ENCODE results near the gene SRRD.

Gene SRRD

DNA sequence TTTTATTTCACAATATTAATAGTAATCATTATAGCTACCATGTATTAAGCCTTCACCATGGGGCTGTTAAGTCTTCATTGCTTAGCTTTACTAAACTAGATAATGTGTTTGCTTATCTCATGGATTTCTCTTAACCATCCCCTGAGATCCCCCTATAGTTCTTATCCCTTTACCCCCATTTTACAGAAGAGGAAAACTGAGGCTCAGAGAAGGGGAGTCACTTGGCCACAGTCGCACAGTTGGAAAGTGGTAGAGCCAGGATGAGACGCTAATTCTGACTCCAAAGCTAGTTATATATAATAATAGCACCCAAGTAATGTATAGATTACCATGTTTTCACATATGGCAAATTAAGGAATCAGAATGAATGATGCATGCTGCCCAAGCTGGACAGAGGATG is 38.3 kb downstream of the SRRD start:
- no peak for TF ChIP-seq CREB1 (IDR thresholded peaks at IDR 0.05; ENCODE audit: low read depth)
- TF ChIP-seq EP300 (IDR thresholded peaks at IDR 0.05; ENCODE audit: borderline replicate concordance): no peak
- TF ChIP-seq MAX (IDR thresholded peaks at IDR 0.05): no peak
- TF ChIP-seq ZBTB7A (IDR thresholded peaks at IDR 0.05; ENCODE audit: low read depth): no peak
- TF ChIP-seq USF1 (IDR thresholded peaks at IDR 0.05): no peak
- TF ChIP-seq, protein P1, sequence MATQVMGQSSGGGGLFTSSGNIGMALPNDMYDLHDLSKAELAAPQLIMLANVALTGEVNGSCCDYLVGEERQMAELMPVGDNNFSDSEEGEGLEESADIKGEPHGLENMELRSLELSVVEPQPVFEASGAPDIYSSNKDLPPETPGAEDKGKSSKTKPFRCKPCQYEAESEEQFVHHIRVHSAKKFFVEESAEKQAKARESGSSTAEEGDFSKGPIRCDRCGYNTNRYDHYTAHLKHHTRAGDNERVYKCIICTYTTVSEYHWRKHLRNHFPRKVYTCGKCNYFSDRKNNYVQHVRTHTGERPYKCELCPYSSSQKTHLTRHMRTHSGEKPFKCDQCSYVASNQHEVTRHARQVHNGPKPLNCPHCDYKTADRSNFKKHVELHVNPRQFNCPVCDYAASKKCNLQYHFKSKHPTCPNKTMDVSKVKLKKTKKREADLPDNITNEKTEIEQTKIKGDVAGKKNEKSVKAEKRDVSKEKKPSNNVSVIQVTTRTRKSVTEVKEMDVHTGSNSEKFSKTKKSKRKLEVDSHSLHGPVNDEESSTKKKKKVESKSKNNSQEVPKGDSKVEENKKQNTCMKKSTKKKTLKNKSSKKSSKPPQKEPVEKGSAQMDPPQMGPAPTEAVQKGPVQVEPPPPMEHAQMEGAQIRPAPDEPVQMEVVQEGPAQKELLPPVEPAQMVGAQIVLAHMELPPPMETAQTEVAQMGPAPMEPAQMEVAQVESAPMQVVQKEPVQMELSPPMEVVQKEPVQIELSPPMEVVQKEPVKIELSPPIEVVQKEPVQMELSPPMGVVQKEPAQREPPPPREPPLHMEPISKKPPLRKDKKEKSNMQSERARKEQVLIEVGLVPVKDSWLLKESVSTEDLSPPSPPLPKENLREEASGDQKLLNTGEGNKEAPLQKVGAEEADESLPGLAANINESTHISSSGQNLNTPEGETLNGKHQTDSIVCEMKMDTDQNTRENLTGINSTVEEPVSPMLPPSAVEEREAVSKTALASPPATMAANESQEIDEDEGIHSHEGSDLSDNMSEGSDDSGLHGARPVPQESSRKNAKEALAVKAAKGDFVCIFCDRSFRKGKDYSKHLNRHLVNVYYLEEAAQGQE (IDR thresholded peaks at IDR 0.05; ENCODE audit: low read depth): no peak
- TF ChIP-seq NFIC (IDR thresholded peaks at IDR 0.05): no peak
- no peak for TF ChIP-seq RAD21 (IDR thresholded peaks at IDR 0.05; ENCODE audit: low read depth)
- no peak for TF ChIP-seq TAF1 (IDR thresholded peaks at IDR 0.05; ENCODE audit: low read depth)
- no peak for TF ChIP-seq EGR1 (IDR thresholded peaks at IDR 0.05)
- TF ChIP-seq FOXM1 (IDR thresholded peaks at IDR 0.05; ENCODE audit: borderline replicate concordance, low read depth): no peak
- TF ChIP-seq TEAD4 (IDR thresholded peaks at IDR 0.05): no peak
- no peak for TF ChIP-seq YY1 (IDR thresholded peaks at IDR 0.05; ENCODE audit: low read depth)
- no peak for TF ChIP-seq CEBPB (IDR thresholded peaks at IDR 0.05)
- TF ChIP-seq TCF12 (IDR thresholded peaks at IDR 0.05; ENCODE audit: low read depth): no peak

DNA sequence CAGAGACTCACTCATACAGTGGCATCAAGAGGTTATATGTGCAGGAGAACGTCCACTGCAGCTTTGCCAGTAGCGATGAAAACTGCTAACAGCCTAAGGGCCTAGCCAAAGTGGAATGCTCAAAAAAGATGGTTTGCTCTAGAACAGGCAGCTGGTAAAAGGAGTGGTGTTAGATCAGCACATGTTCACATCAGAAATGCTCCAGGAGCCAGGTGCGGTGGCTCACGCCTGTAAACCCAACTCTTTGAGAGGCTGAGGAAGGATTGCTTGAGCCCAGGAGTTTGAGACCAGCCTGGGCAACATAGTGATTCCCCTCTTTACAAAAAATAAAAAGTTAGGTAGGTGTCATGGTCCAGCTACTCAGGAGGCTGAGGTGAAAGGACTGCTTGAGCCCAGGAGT is 38.9 kb downstream of the SRRD start:
- no peak for TF ChIP-seq TAF1 (IDR thresholded peaks at IDR 0.05; ENCODE audit: low read depth)

- TF ChIP-seq NFIC (IDR thresholded peaks at IDR 0.05): no peak
- no peak for TF ChIP-seq TAF1 (IDR thresholded peaks at IDR 0.05; ENCODE audit: low read depth)
- TF ChIP-seq TCF12 (IDR thresholded peaks at IDR 0.05; ENCODE audit: low read depth): no peak
- no peak for TF ChIP-seq ZBTB7A (IDR thresholded peaks at IDR 0.05; ENCODE audit: low read depth)
- TF ChIP-seq, protein P1 (IDR thresholded peaks at IDR 0.05; ENCODE audit: low read depth): no peak
- TF ChIP-seq CREB1 (IDR thresholded peaks at IDR 0.05; ENCODE audit: low read depth): no peak
- no peak for TF ChIP-seq USF1 (IDR thresholded peaks at IDR 0.05)
- TF ChIP-seq CEBPB (IDR thresholded peaks at IDR 0.05): no peak
- no peak for TF ChIP-seq EGR1 (IDR thresholded peaks at IDR 0.05)
- TF ChIP-seq EP300 (IDR thresholded peaks at IDR 0.05; ENCODE audit: borderline replicate concordance): no peak
- no peak for TF ChIP-seq FOXM1 (IDR thresholded peaks at IDR 0.05; ENCODE audit: borderline replicate concordance, low read depth)
- no peak for TF ChIP-seq RAD21 (IDR thresholded peaks at IDR 0.05; ENCODE audit: low read depth)
- TF ChIP-seq MAX (IDR thresholded peaks at IDR 0.05): no peak
- no peak for TF ChIP-seq YY1 (IDR thresholded peaks at IDR 0.05; ENCODE audit: low read depth)
- no peak for TF ChIP-seq TEAD4 (IDR thresholded peaks at IDR 0.05)
These were observed 41.2 kb downstream of the SRRD start for GRCh38 chr22:26524870-26525269.

DNA sequence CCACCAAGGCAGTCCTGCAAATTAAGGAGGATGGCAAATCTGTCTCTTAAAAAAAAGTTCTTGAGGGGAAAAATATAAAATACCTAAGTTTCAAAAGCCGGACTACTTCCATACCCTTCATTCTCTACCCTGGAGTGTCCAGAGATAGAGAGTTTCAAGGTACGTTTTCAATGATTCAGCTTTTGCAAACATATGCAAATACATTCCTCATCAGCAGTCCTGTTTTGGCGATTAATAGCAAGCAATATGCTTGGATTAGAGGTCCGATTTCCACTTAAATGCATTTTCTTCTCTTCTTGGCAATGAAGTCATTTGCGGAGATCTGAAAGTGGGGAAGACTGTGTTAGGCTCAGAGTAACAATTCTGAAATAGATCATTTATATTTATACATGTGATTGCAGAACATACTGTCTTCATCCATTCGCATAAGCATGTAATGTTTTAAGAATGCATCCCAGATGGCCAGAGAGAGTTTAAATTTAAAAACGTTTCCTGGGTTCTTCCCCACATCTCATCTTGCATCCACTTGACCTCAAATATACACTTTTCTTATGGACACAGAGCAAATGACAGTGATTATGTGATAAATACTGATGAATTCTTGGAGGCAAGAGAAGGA is 42.4 kb downstream of the SRRD start:
- no peak for TF ChIP-seq TEAD4 (IDR thresholded peaks at IDR 0.05)
- no peak for TF ChIP-seq TCF12 (IDR thresholded peaks at IDR 0.05; ENCODE audit: low read depth)
- TF ChIP-seq CREB1 (IDR thresholded peaks at IDR 0.05; ENCODE audit: low read depth): no peak
- no peak for TF ChIP-seq EGR1 (IDR thresholded peaks at IDR 0.05)
- no peak for TF ChIP-seq NFIC (IDR thresholded peaks at IDR 0.05)
- TF ChIP-seq EP300 (IDR thresholded peaks at IDR 0.05; ENCODE audit: borderline replicate concordance): no peak
- TF ChIP-seq FOXM1 (IDR thresholded peaks at IDR 0.05; ENCODE audit: borderline replicate concordance, low read depth): no peak
- TF ChIP-seq RAD21 (IDR thresholded peaks at IDR 0.05; ENCODE audit: low read depth): no peak
- TF ChIP-seq CEBPB (IDR thresholded peaks at IDR 0.05): no peak

DNA sequence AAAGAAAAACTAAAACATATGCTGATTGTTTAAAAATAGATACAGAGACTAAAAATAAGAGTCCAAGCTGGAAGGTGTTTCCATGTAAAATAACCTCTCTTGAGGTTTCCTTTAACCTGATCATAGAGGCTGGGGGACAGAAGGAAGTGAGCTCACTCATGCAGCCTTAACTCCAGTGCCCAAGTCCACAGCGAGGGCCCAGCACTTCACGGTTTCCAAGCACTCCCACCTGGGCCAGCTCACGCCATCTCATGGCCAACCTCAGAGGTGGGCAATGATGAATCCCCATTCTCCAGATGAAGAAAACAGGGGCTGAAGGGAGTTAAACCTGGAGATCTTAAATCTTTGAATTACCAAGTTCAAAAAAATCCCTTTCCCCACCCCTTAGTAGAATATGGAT is 43.5 kb downstream of the SRRD start:
- no peak for TF ChIP-seq RAD21 (IDR thresholded peaks at IDR 0.05; ENCODE audit: low read depth)
- no peak for TF ChIP-seq EP300 (IDR thresholded peaks at IDR 0.05; ENCODE audit: borderline replicate concordance)
- TF ChIP-seq, protein P1 (IDR thresholded peaks at IDR 0.05; ENCODE audit: low read depth): no peak
- TF ChIP-seq EGR1 (IDR thresholded peaks at IDR 0.05): no peak
- TF ChIP-seq USF1 (IDR thresholded peaks at IDR 0.05): no peak
- TF ChIP-seq FOXM1 (IDR thresholded peaks at IDR 0.05; ENCODE audit: borderline replicate concordance, low read depth): no peak
- no peak for TF ChIP-seq NFIC (IDR thresholded peaks at IDR 0.05)
- TF ChIP-seq TAF1 (IDR thresholded peaks at IDR 0.05; ENCODE audit: low read depth): no peak
- TF ChIP-seq TCF12 (IDR thresholded peaks at IDR 0.05; ENCODE audit: low read depth): no peak
- no peak for TF ChIP-seq MAX (IDR thresholded peaks at IDR 0.05)
- no peak for TF ChIP-seq TEAD4 (IDR thresholded peaks at IDR 0.05)
- no peak for TF ChIP-seq CREB1 (IDR thresholded peaks at IDR 0.05; ENCODE audit: low read depth)
- TF ChIP-seq CEBPB (IDR thresholded peaks at IDR 0.05): no peak
- no peak for TF ChIP-seq YY1 (IDR thresholded peaks at IDR 0.05; ENCODE audit: low read depth)
- TF ChIP-seq ZBTB7A (IDR thresholded peaks at IDR 0.05; ENCODE audit: low read depth): no peak
